Peyer's patch (tissue), 4 donors: Measurements from ENCODE around the gene ACAP2.

ENCODE experiments used
- CTCF ChIP-seq, 6 experiments: fragments of 450-650 bp in 4 of 6; fragments of 200-600 bp in 2 of 6; sonication (generic) in 1 of 6; IDR thresholded peaks; one replicate each; pipeline ENCODE4 v1.5.1; 2017 to 2019; ENCODE audit warnings: antibody characterized with exemption in 6 of 6, mild to moderate bottlenecking in 3 of 6, moderate library complexity in 1 of 6
- POLR2A ChIP-seq, 2 donors: fragments of 450-650 bp; IDR thresholded peaks; one replicate each; pipeline ENCODE4 v1.5.1; 2017; ENCODE audit warnings: antibody characterized with exemption in 2 of 2, mild to moderate bottlenecking in 2 of 2, moderate library complexity in 2 of 2

GRCh38 chr3:195248281-195248680, 194.5 kb downstream of the ACAP2 start:
- TF ChIP-seq CTCF (IDR thresholded peaks at IDR 0.05), result no peak
- TF ChIP-seq POLR2A (IDR thresholded peaks at IDR 0.05), result no peak
